A549 treated with Mapracorat at 1 μM for 4 hours (cell line): ENCODE results near the gene RBMS3. TPM values are rescaled to one million over a fixed set of nuclear protein-coding genes. Genes with fewer than 3 reads are reported as not detected.

Experiments
- total RNA-seq: library from RNA; stranded (reverse); fragments of 200-300 nt; extraction: Qiagen RNA extraction; gene quantifications from 5 replicates; pipeline ENCODE4 v1.2.3, GENCODE V29; 2022

Gene RBMS3
- total RNA-seq: 0.32 to 0.65 TPM (median 0.51 TPM) in 5 replicates

DNA sequence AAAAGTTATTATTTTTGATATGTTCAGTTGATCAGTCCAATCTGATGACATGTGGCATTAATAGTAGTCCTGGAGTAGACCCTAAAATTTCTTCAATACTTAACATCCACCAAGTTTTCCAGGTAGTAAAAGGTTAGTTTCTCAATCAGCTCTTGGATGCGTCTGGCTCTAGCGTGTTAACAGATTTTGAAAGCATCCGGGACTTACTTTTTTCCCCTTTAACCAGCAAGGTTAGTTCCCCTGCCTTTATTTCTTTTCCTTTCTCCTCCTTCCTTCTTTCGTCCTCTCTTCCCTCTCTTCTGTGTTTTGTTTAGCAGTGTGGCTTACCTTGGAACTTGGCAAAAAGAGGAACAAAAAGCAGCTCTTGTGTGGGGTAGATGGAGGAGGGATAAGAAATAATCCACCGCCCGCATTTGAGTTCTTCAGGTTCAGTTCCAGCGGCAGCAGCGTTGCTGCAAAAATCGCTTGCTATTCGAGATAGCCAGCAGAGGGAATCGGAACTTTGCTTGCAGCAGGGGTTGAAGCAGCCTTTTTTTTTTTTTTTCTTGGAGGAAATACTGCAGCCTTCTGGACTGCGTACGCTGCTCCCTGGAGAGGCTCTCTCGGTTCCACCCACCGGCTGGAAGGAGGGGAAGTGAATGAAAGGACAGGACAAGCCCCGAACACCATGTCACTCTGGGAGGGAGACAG lies at the start of gene RBMS3:
RBMS3 (plus strand) TSS at position 668 of the 690 bp plus-strand sequence.

